Muscle layer of colon (tissue), 2 donors: ENCODE data around the gene PEX11B.
"Not testable (repeated sequence)": the region's sequence is repeated elsewhere in the genome, so short reads cannot be mapped to it uniquely, and the experiment has no call there.

Source experiments
- H3K27ac ChIP-seq: one replicate; pipeline ENCODE4 v1.7.0; 2013; ENCODE audit warnings: low read depth, mild to moderate bottlenecking, low read length, moderate library complexity
- H3K27me3 ChIP-seq, 2 donors: one replicate each; pipeline ENCODE4 v1.7.0; 2013; ENCODE audit warnings: low read length in 2 of 2, mild to moderate bottlenecking in 2 of 2; ENCODE audit not compliant: insufficient read depth in 2 of 2, control insufficient read depth in 1 of 2
- H3K36me3 ChIP-seq: one replicate; pipeline ENCODE4 v1.7.0; 2013; ENCODE audit warnings: mild to moderate bottlenecking, low read length; ENCODE audit not compliant: insufficient read depth
- H3K4me1 ChIP-seq: one replicate; pipeline ENCODE4 v1.7.0; 2013; ENCODE audit warnings: mild to moderate bottlenecking, low read length; ENCODE audit not compliant: insufficient read depth
- H3K4me3 ChIP-seq, 2 donors: one replicate each; pipeline ENCODE4 v1.7.0; 2013; ENCODE audit warnings: low read length in 2 of 2, low read depth in 1 of 2, mild to moderate bottlenecking in 1 of 2, moderate library complexity in 1 of 2
- H3K9ac ChIP-seq: one replicate; pipeline ENCODE4 v1.7.0; 2013; ENCODE audit warnings: low read length
- H3K9me3 ChIP-seq: one replicate; pipeline ENCODE4 v1.7.0; 2013; ENCODE audit warnings: mild to moderate bottlenecking, low read length
- donor health status: abdominal sarcoma.
- donor health status: Adenocarcinoma of cecum.

The PEX11B gene

GRCh38 chr1:145947551-145947950, 29.0 kb upstream of the PEX11B start:
- Histone ChIP-seq H3K4me3 (no peak overlapping the region), H3K36me3 (peaks cover 18% of the 10 kb centered on the region), H3K9me3 (no peaks in the 10 kb centered on the region), H3K27me3 (no peaks in the 10 kb centered on the region), H3K4me1 (peaks cover 16% of the 10 kb centered on the region), H3K27ac (no peak overlapping the region), H3K9ac (no peak overlapping the region)

GRCh38 chr1:145946477-145946986, 28.0 kb upstream of the PEX11B start:
- no peak overlapping the region for H3K9ac ChIP-seq
- H3K9me3 ChIP-seq: no peaks in the 10 kb centered on the region
- H3K27me3 ChIP-seq: no peaks in the 10 kb centered on the region
- no peak overlapping the region for H3K4me3 ChIP-seq
- H3K36me3 ChIP-seq: peaks cover 24% of the 10 kb centered on the region
- no peak overlapping the region for H3K27ac ChIP-seq
- H3K4me1 ChIP-seq: peaks cover 16% of the 10 kb centered on the region

- Histone ChIP-seq H3K4me3 (no peak overlapping the region), H3K4me1 (peaks cover 10% of the 10 kb centered on the region), H3K27me3 (no peaks in the 10 kb centered on the region), H3K36me3 (peaks cover 25% of the 10 kb centered on the region), H3K9ac (no peak overlapping the region), H3K9me3 (no peaks in the 10 kb centered on the region), H3K27ac (no peak overlapping the region)
Observed at GRCh38 chr1:145944532-145944931, 26.0 kb upstream of the PEX11B start.

GRCh38 chr1:145942871-145943270, 24.4 kb upstream of the PEX11B start:
- H3K36me3 ChIP-seq: peaks cover 25% of the 10 kb centered on the region
- H3K27ac ChIP-seq: no peak overlapping the region
- H3K4me1 ChIP-seq: no peaks in the 10 kb centered on the region
- no peaks in the 10 kb centered on the region for H3K9me3 ChIP-seq
- no peak overlapping the region for H3K9ac ChIP-seq
- no peak overlapping the region for H3K4me3 ChIP-seq
- H3K27me3 ChIP-seq: no peaks in the 10 kb centered on the region

GRCh38 chr1:145942405-145942804, 23.9 kb upstream of the PEX11B start:
- H3K4me3 ChIP-seq: no peak overlapping the region
- no peaks in the 10 kb centered on the region for H3K9me3 ChIP-seq
- no peak overlapping the region for H3K27ac ChIP-seq
- no peak overlapping the region for H3K9ac ChIP-seq
- H3K4me1 ChIP-seq: no peaks in the 10 kb centered on the region
- peaks cover 25% of the 10 kb centered on the region for H3K36me3 ChIP-seq
- no peaks in the 10 kb centered on the region for H3K27me3 ChIP-seq

GRCh38 chr1:145937436-145937835, 18.9 kb upstream of the PEX11B start:
- H3K27ac ChIP-seq: no peak overlapping the region
- no peak overlapping the region for H3K9ac ChIP-seq
- H3K4me1 ChIP-seq: no peaks in the 10 kb centered on the region
- H3K9me3 ChIP-seq: no peaks in the 10 kb centered on the region
- H3K36me3 ChIP-seq: peaks cover 34% of the 10 kb centered on the region
- no peak overlapping the region for H3K4me3 ChIP-seq
- H3K27me3 ChIP-seq: no peaks in the 10 kb centered on the region

- Histone ChIP-seq H3K9ac (no peak overlapping the region), H3K36me3 (peaks cover 28% of the 10 kb centered on the region), H3K9me3 (no peaks in the 10 kb centered on the region), H3K27me3 (no peaks in the 10 kb centered on the region), H3K27ac (no peak overlapping the region), H3K4me1 (no peaks in the 10 kb centered on the region), H3K4me3 (no peak overlapping the region)
Observed at GRCh38 chr1:145936247-145936646, 17.7 kb upstream of the PEX11B start.

GRCh38 chr1:145935708-145936107, 17.2 kb upstream of the PEX11B start:
- Histone ChIP-seq H3K36me3 (peaks cover 28% of the 10 kb centered on the region), H3K4me1 (no peaks in the 10 kb centered on the region)

GRCh38 chr1:145932522-145933009, 14.0 kb upstream of the PEX11B start:
- not testable (repeated sequence) for H3K27me3 ChIP-seq, H3K27ac ChIP-seq, H3K4me3 ChIP-seq, H3K9ac ChIP-seq, H3K4me1 ChIP-seq, H3K9me3 ChIP-seq
- H3K36me3 ChIP-seq: peaks cover 28% of the 10 kb centered on the region

More at GRCh38 chr1:145935708-145936107, 17.2 kb upstream of the PEX11B start:
- H3K27me3 ChIP-seq: no peaks in the 10 kb centered on the region
- H3K4me3 ChIP-seq: no peak overlapping the region
- H3K9me3 ChIP-seq: no peaks in the 10 kb centered on the region
- no peak overlapping the region for H3K27ac ChIP-seq
- no peak overlapping the region for H3K9ac ChIP-seq

- Histone ChIP-seq H3K27me3 (no peaks in the 10 kb centered on the region), H3K36me3 (peaks cover 8% of the 10 kb centered on the region), H3K4me3 (peak overlapping the region; percentile 75 to 94), H3K9me3 (no peaks in the 10 kb centered on the region), H3K27ac (peak overlapping the region; percentile 91), H3K9ac (peak overlapping the region; percentile 78), H3K4me1 (peaks cover 16% of the 10 kb centered on the region)
Observed at GRCh38 chr1:145927916-145928643, 9.6 kb upstream of the PEX11B start.

- peak within 1 kb of the TSS; percentile 75 to 94 for H3K4me3 ChIP-seq
- H3K36me3 ChIP-seq: peaks cover 8% of the 10 kb centered on the region
- H3K4me1 ChIP-seq: peaks cover 16% of the 10 kb centered on the region
- H3K9me3 ChIP-seq: no peaks in the 10 kb centered on the region
- peak within 1 kb of the TSS; percentile 91 for H3K27ac ChIP-seq
- no peaks in the 10 kb centered on the region for H3K27me3 ChIP-seq
- H3K9ac ChIP-seq: peak within 1 kb of the TSS; percentile 78
Observed at GRCh38 chr1:145927063-145927886, 8.8 kb upstream of the PEX11B start, which contains the start of gene RBM8A. Gene RBM8A (minus strand): TSS chr1:145927484. CDS start chr1:145927426, 58 bp downstream.
